HUES64 (cell line): ENCODE results near the gene PFKFB4.
"Not testable (repeated sequence)": the region's sequence is repeated elsewhere in the genome, so short reads cannot be mapped to it uniquely, and the experiment has no call there.

Source experiments
- H3K27ac ChIP-seq: 2 replicates; pipeline ENCODE4 v1.7.0; 2013; ENCODE audit warnings: low read depth, low read length, inconsistent platforms
- H3K27me3 ChIP-seq: 2 replicates; pipeline ENCODE4 v1.6.1; 2013; ENCODE audit warnings: mild to moderate bottlenecking, low read length; ENCODE audit not compliant: insufficient read depth
- H3K36me3 ChIP-seq: 2 replicates; pipeline ENCODE4 v1.6.1; 2013; ENCODE audit warnings: mild to moderate bottlenecking, low read length; ENCODE audit not compliant: insufficient read depth
- H3K4me1 ChIP-seq: 2 replicates; pipeline ENCODE4 v1.6.1; 2013; ENCODE audit warnings: mild to moderate bottlenecking, low read length, moderate library complexity; ENCODE audit not compliant: insufficient read depth
- H3K4me3 ChIP-seq: 2 replicates; pipeline ENCODE4 v1.5.1; 2013; ENCODE audit warnings: mild to moderate bottlenecking, low read length, moderate library complexity
- H3K9ac ChIP-seq: 2 replicates; pipeline ENCODE4 v1.6.1; 2013; ENCODE audit warnings: mild to moderate bottlenecking, low read depth, low read length
- H3K9me3 ChIP-seq: 2 replicates; pipeline ENCODE4 v1.6.1; 2013; ENCODE audit warnings: low read depth, low read length; ENCODE audit not compliant: insufficient read depth
- WGBS: fragments of 150-250, 120-280 bp; methylation state at CpG from one replicate; pipeline ENCODE4 v1.1.7; 2013; ENCODE audit warnings: missing lambda C conversion rate; 5-methylcytosine and 5-hydroxymethylcytosine counted together

PFKFB4 gene

DNA sequence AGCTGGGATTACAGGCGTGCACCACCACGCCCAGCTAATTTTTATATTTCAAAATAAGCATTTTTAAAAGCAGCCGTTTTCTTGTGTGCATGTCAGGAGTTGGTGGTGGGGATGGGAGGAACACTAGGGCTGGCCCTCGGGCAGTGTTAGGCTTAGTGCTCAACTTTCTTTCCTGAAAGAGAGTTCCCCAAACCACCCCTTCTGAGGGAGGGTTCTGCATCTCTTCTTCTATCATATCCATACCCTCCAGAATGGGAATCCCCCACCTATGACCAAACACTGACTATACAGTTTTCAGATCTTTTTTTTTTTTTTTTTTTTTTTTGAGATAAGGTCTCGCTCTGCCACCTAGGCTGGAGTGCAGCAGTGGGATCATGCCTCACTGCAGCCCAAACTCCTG lies 12.5 kb downstream of the PFKFB4 start:
- H3K4me1 ChIP-seq = no peaks in the 10 kb centered on the region
- 95% methylated on average over 5 of the region's 5 CpGs for WGBS
- no peak overlapping the region for H3K27ac ChIP-seq
- no peaks in the 10 kb centered on the region for H3K9me3 ChIP-seq
- peaks cover 76% of the 10 kb centered on the region for H3K36me3 ChIP-seq
- H3K9ac ChIP-seq = no peak overlapping the region
- H3K4me3 ChIP-seq = no peak overlapping the region
- H3K27me3 ChIP-seq = no peaks in the 10 kb centered on the region

DNA sequence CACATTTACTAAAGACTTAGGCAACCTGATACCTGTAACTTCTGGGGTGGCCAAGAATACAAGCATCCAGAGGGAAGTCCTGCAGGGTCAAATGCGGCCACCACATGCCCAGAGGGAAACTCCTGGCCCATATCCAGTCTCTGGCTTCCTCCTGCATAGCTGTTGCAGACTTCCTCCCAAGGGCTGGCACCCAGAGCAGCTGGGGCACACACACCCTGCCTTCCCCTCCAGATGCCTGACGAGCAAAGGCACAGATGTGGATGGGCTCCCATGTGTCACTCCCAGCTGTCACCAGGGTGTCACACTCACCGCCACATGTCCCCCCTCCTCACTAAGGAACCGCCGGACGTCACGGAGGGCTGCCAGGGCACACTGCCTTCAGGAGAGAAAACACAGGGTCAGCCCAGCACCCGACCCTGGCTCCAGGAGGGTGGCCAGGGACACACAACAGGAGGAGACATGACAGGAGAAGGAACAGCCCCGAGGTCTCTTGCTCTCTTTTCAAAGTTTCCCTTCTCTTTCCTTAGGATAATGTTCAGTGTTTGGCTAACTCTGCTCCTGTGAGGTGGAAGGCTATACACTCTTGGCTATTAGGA lies 13.2 kb downstream of the PFKFB4 start:
- Histone ChIP-seq H3K4me3 (no peak overlapping the region), H3K4me1 (no peaks in the 10 kb centered on the region), H3K9me3 (no peaks in the 10 kb centered on the region), H3K27me3 (no peaks in the 10 kb centered on the region), H3K27ac (no peak overlapping the region), H3K9ac (no peak overlapping the region), H3K36me3 (peaks cover 78% of the 10 kb centered on the region)
- WGBS = 93% methylated on average over 8 of the region's 9 CpGs

DNA sequence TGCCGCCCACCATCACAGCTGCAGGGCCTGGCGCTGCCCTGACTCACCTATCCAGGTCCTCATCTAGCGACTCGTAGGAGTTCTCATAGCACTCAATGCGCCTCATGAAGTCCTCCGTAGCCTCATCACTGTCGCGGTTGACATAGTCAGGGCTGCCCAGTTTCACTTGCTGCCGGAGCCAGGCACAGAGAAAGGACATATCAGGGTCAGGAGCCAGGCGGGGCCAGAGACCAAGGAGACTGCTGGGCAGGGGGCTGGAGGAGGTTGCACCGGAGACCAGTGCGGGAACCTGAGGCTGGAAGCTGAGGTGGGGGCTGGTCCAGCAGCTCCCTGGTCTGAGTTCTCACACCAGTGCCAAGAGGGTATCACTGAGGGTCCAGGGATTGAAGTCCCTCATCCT lies 18.2 kb downstream of the PFKFB4 start:
- Histone ChIP-seq H3K36me3 (peaks cover 89% of the 10 kb centered on the region), H3K27ac (no peak overlapping the region), H3K4me1 (no peaks in the 10 kb centered on the region), H3K9me3 (no peaks in the 10 kb centered on the region), H3K9ac (no peak overlapping the region), H3K27me3 (no peaks in the 10 kb centered on the region), H3K4me3 (no peak overlapping the region)
- WGBS = 96% methylated on average over 12 of the region's 12 CpGs

DNA sequence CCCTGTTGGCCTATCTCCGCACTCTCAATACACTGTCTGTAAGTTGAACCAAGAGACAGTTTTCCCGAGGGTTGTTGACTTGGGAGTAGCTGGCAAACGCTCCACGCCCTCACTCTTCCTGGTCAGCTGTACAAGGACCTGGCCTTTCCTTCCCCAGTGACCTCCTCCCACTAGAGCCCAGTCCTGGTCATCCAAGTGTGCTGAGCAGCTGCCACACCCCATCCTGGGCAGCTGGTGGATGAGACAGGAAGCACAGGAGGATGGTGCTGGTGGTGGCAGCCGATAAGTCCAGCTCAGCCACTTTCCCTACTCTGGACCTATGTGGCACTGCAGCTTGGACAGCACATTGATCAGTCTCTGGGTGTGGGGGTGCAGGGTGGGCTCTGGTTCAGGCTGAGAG lies 19.8 kb downstream of the PFKFB4 start:
- Histone ChIP-seq H3K4me1 (no peaks in the 10 kb centered on the region), H3K9ac (no peak overlapping the region), H3K9me3 (no peaks in the 10 kb centered on the region), H3K27me3 (no peaks in the 10 kb centered on the region), H3K36me3 (peaks cover 89% of the 10 kb centered on the region), H3K4me3 (no peak overlapping the region), H3K27ac (no peak overlapping the region)
- WGBS = 96% methylated on average over 5 of the region's 5 CpGs

DNA sequence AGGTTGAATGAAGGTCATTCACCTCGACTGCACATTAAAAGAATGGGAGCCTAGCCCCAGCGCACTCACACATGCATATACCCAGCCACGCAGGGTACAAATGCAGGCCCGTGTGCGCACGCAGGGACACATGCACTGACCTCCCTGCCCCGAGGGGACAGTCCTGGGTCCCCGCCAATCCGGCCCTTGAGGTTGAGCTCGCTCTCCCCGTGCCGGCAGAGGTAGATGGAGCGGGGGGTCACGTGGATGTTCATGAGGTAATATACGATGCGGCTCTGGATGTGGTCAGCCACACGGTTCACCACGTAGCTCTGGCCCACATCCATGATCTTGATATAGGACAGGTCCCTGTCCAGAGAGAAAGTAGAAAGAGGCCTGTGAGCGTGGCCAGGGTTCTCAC lies 20.5 kb downstream of the PFKFB4 start:
- Histone ChIP-seq H3K27me3 (no peaks in the 10 kb centered on the region), H3K4me1 (no peaks in the 10 kb centered on the region), H3K9me3 (no peaks in the 10 kb centered on the region), H3K27ac (no peak overlapping the region), H3K4me3 (no peak overlapping the region), H3K9ac (no peak overlapping the region), H3K36me3 (peaks cover 87% of the 10 kb centered on the region)
- 96% methylated on average over 19 of the region's 19 CpGs for WGBS

DNA sequence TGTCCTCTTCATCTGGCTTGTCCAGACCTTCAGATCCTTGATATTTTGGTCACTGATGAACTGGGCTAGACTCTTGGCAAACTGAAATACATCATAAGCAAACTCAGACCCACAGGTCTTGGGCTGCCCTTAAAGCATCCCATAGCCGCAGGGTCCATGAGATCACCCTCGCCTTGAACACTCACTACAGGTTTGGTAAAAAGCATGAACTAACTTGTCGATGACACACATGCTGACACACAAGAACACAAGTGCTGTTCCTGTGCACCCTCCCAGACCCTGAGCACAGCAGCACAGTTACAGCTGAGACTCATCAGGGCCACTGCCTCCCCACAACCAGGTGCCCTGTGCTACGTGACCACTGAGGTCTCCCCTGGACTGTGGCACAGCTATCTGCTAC lies 21.0 kb downstream of the PFKFB4 start:
- H3K4me3 ChIP-seq = no peak overlapping the region
- no peak overlapping the region for H3K27ac ChIP-seq
- no peak overlapping the region for H3K9ac ChIP-seq
- H3K27me3 ChIP-seq = no peaks in the 10 kb centered on the region
- H3K4me1 ChIP-seq = no peaks in the 10 kb centered on the region
- H3K9me3 ChIP-seq = no peaks in the 10 kb centered on the region
- WGBS = 95% methylated on average over 4 of the region's 4 CpGs
- H3K36me3 ChIP-seq = peaks cover 92% of the 10 kb centered on the region

DNA sequence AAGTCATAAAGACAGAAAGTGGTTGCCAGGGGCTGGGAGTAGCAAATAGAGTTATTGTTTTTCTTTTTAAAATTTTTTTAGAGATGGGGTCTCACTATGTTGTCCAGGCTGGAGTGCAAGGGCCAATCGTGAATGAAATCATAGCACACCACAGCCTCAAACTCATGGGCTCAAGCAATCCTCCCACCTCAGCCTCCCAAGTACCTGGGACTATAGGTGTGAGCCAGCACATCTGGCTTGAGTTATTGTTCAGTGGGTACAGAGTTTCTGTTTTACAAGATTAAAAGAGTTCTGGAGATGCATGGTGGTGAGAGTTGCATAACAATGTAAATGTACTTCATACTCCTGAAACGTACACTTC lies 23.6 kb downstream of the PFKFB4 start:
- Histone ChIP-seq H3K9me3 (no peaks in the 10 kb centered on the region), H3K9ac (no peak overlapping the region), H3K36me3 (peaks cover 88% of the 10 kb centered on the region), H3K27ac (no peak overlapping the region), H3K4me1 (no peaks in the 10 kb centered on the region), H3K27me3 (no peaks in the 10 kb centered on the region), H3K4me3 (no peak overlapping the region)
- WGBS = 88% methylated on average over 1 of the region's 2 CpGs

DNA sequence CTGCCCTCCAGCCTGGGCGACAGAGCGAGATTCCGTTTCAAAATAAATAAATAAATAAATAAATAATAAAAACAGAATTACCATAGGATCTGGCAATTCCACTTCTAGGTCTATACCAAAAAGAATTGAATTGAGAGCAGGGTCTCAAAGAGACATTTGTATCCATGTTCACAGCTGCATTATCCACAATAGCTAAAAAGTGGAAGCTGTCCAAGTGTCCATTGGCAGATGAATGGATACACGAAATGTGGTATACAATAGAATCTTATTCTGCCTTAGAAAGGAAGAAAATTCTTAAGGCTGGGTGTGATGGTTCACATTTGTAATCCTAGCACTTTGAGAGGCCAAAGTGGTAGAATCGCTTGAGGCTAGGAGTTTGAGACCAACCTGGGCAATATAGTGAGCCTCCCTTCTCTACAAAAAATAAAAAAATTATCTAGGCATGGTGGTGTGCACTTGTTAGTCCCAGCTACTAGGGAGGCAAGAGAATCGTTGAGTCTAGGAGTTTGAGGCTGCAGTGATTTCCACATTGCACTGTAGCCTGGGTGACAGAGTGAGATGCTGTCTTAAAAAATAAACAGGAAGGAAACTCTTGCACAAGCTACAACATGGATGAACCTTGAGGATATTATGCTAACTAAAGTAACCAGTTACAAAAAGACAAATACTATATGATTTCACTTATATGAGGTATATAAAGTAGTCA lies 24.2 kb downstream of the PFKFB4 start:
- no peaks in the 10 kb centered on the region for H3K27me3 ChIP-seq
- H3K27ac ChIP-seq = no peak overlapping the region
- peaks cover 88% of the 10 kb centered on the region for H3K36me3 ChIP-seq
- H3K9me3 ChIP-seq = no peaks in the 10 kb centered on the region
- WGBS = 88% methylated on average over 3 of the region's 6 CpGs
- no peak overlapping the region for H3K9ac ChIP-seq
- no peaks in the 10 kb centered on the region for H3K4me1 ChIP-seq
- no peak overlapping the region for H3K4me3 ChIP-seq

DNA sequence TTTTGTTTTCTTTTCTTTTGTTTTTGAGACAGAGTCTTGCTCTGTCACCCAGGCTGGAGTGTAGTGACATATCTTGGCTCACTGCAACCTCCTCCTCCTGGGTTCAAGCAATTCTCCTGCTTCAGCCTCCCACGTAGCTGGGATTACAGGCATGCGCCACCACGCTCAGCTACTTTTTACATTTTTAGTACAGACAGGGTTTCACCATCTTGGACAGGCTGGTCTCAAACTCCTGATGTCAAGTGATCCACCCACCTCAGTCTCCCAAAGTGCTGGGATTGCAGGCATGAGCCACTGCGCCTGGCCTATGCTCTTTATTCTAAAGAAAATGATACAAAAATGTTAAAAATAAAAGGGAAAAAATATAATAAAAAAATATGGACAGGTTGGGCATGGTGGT lies 25.9 kb downstream of the PFKFB4 start:
- 95% methylated on average over 3 of the region's 4 CpGs for WGBS
- H3K9ac ChIP-seq, H3K27ac ChIP-seq, H3K4me1 ChIP-seq, H3K9me3 ChIP-seq, H3K27me3 ChIP-seq, H3K4me3 ChIP-seq: not testable (repeated sequence)
- peaks cover 82% of the 10 kb centered on the region for H3K36me3 ChIP-seq

DNA sequence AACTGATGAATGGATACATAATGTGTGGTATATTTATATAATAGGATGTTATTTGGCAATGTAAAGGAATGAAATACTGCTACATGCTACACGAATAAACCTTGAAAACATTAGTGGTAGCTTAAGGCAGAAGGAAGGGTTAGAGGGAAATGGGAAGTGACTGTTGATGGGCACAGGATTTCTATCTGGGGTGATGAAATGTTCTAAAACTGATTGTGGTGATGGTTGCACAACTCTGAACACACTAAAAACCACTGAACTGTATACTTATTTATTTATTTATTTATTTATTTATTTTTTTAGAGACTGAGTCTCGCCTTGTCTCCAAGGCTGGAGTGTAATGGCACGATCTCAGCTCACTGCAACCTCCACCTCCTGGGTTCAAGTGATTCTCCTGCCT lies 27.8 kb downstream of the PFKFB4 start:
- no peaks in the 10 kb centered on the region for H3K4me1 ChIP-seq
- H3K9ac ChIP-seq = no peak overlapping the region
- H3K9me3 ChIP-seq = no peaks in the 10 kb centered on the region
- no peaks in the 10 kb centered on the region for H3K27me3 ChIP-seq
- 99% methylated on average over 3 of the region's 3 CpGs for WGBS
- H3K4me3 ChIP-seq = no peak overlapping the region
- H3K27ac ChIP-seq = no peak overlapping the region
- H3K36me3 ChIP-seq = peaks cover 82% of the 10 kb centered on the region

DNA sequence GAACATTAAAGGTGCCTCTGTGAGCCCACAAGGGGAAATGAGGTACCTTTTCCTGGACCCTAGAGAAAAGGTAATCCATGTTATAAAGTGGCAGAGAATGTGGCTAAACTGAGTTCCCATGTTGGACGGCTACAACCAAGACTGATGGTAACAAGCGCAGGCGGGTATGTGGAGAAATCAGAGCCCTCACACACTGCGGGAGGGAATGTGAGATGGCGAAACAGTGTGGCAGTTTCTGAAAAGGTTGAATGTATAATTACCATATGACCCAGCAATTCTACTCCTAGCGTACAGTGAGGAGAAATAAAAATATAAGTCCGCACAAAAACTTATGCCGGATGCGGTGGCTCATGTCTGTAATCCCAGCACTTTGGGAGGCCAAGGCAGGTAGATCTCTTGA lies 28.6 kb downstream of the PFKFB4 start:
- Histone ChIP-seq H3K4me1 (no peaks in the 10 kb centered on the region), H3K9me3 (no peaks in the 10 kb centered on the region), H3K4me3 (no peak overlapping the region), H3K36me3 (peaks cover 82% of the 10 kb centered on the region), H3K9ac (no peak overlapping the region), H3K27ac (no peak overlapping the region), H3K27me3 (no peaks in the 10 kb centered on the region)
- WGBS = 94% methylated on average over 8 of the region's 9 CpGs

DNA sequence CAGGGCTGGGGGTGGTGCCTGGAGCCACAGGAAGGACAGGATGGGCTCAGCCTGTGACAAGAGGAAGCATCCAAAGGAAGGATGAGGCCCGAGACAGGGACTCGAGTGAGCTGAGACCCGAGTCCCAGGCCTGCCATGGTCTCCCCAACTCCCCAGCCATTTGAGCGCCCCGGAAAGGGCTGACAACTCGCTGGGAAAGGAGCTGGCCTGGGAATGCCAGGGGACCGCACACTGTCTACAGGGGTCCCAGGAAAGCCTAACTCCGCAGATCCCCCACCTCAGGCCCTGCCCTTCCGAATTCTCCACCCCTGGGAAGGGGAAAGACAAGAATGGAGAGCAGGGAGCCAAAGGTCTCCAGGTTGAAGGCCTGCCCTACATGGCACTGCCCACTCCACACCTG lies 31.6 kb downstream of the PFKFB4 start:
- Histone ChIP-seq H3K4me1 (no peaks in the 10 kb centered on the region), H3K36me3 (peaks cover 77% of the 10 kb centered on the region), H3K27me3 (no peaks in the 10 kb centered on the region), H3K9me3 (no peaks in the 10 kb centered on the region), H3K27ac (no peak overlapping the region), H3K9ac (no peak overlapping the region), H3K4me3 (no peak overlapping the region)
- 98% methylated on average over 9 of the region's 9 CpGs for WGBS
